GM12801 (cell line): ENCODE data around the gene MLC1.

Experiments used
- CTCF ChIP-seq: IDR thresholded peaks from one replicate; pipeline ENCODE4 v1.5.1; 2011; ENCODE audit warnings: control low read depth; ENCODE audit not compliant: insufficient read length; ENCODE audit errors: extremely low read depth

MLC1 gene

GRCh38 chr22:50082197-50082715 lies 3.0 kb downstream of the MLC1 start:
- TF ChIP-seq CTCF, result no peak

GRCh38 chr22:50081426-50082196 lies 3.6 kb downstream of the MLC1 start:
- TF ChIP-seq CTCF, result no peak

- no peak for TF ChIP-seq CTCF
These were observed 5.2 kb downstream of the MLC1 start for GRCh38 chr22:50080077-50080465.

GRCh38 chr22:50078761-50079160 lies 6.5 kb downstream of the MLC1 start:
- TF ChIP-seq CTCF, result no peak

GRCh38 chr22:50078246-50078645 lies 7.0 kb downstream of the MLC1 start:
- TF ChIP-seq CTCF, result no peak

- TF ChIP-seq CTCF, result no peak
These were observed 8.3 kb downstream of the MLC1 start for GRCh38 chr22:50076646-50077535.
